Neural cell (in vitro differentiated cells): ENCODE results near the gene AIF1L.

Experiments
- CTCF ChIP-seq: fragments of 450-650 bp; IDR thresholded peaks from 2 replicates; pipeline ENCODE4 v1.5.1; 2014; ENCODE audit warnings: antibody characterized with exemption, mild to moderate bottlenecking, moderate library complexity; ENCODE audit not compliant: poor library complexity, severe bottlenecking
- EP300 ChIP-seq: fragments of 450-650 bp; conservative IDR thresholded peaks from 2 replicates; pipeline ENCODE4 v1.6.1; 2014; ENCODE audit warnings: antibody characterized with exemption, mild to moderate bottlenecking, moderate library complexity; ENCODE audit not compliant: poor library complexity, severe bottlenecking
- EZH2 ChIP-seq: fragments of 200-600, 300-800 bp; shearing (Covaris generic), sonication (generic); IDR thresholded peaks from 2 replicates; pipeline ENCODE4 v1.6.1; 2014; ENCODE audit warnings: antibody characterized with exemption, low read length, borderline replicate concordance, mild to moderate bottlenecking; ENCODE audit not compliant: insufficient read depth, poor library complexity, severe bottlenecking
- MXI1 ChIP-seq: fragments of 450-650 bp; conservative IDR thresholded peaks from 2 replicates; pipeline ENCODE4 v1.6.1; 2014; ENCODE audit warnings: antibody characterized with exemption, mild to moderate bottlenecking; ENCODE audit not compliant: poor library complexity, severe bottlenecking
- POLR2AphosphoS5 ChIP-seq: IDR thresholded peaks from 2 replicates; pipeline ENCODE4 v1.6.1; 2012
- RAD21 ChIP-seq: fragments of 450-650 bp; conservative IDR thresholded peaks from 2 replicates; pipeline ENCODE4 v1.6.1; 2014; ENCODE audit warnings: antibody characterized with exemption, mild to moderate bottlenecking, moderate library complexity
- REST ChIP-seq: IDR thresholded peaks from 2 replicates; pipeline ENCODE4 v1.6.1; 2012; ENCODE audit warnings: borderline replicate concordance
- SMC3 ChIP-seq: fragments of 450-650 bp; conservative IDR thresholded peaks from 2 replicates; pipeline ENCODE4 v1.6.1; 2014; ENCODE audit warnings: antibody characterized with exemption, mild to moderate bottlenecking, moderate library complexity; ENCODE audit not compliant: poor library complexity
- TAF1 ChIP-seq: IDR thresholded peaks from 2 replicates; pipeline ENCODE4 v1.6.1; 2012; ENCODE audit warnings: low read depth

GRCh38 chr9:131116281-131117120, 20.2 kb downstream of the AIF1L start:
- no peak for TF ChIP-seq REST
- TF ChIP-seq SMC3, result no peak
- TF ChIP-seq CTCF, result no peak
- TF ChIP-seq EP300, result no peak
- no peak for TF ChIP-seq POLR2AphosphoS5
- no peak for TF ChIP-seq TAF1
- TF ChIP-seq EZH2, result no peak
- TF ChIP-seq RAD21, result no peak
- no peak for TF ChIP-seq MXI1
